CD8-positive, alpha-beta memory T cell (primary cell): ENCODE measurements around the gene TRAF2. TPM values are rescaled to one million over a fixed set of nuclear protein-coding genes. Genes with fewer than 3 reads are reported as not detected.
A peak's percentile ranks its signal among the peaks of the same experiment; 100 is the strongest.
"Not testable (repeated sequence)": the region's sequence is repeated elsewhere in the genome, so short reads cannot be mapped to it uniquely, and the experiment has no call there.

ENCODE experiments used
- CTCF ChIA-PET: fragments of 350-600 bp; sonication (Branson Sonifier 250); formaldehyde crosslinking; loops from one replicate; lab custom pipeline; 2021; ENCODE audit warnings: antibody characterized with exemption; lab: Charles Lee
- POLR2A ChIA-PET: fragments of 350-600 bp; sonication (Branson Sonifier 250); formaldehyde crosslinking; loops from one replicate; lab custom pipeline; 2021; ENCODE audit warnings: antibody characterized with exemption; lab: Charles Lee
- DNase-seq, 5 donors: peaks; one replicate each; pipeline versions ENCODE4 v3.0.0 to v3.0.0-alpha.2; 2020 to 2022; ENCODE audit warnings: mixed read lengths in 1 of 5
- H3K27ac ChIP-seq: one replicate; pipeline ENCODE4 v1.7.0; 2013; ENCODE audit warnings: low read depth, mild to moderate bottlenecking, low read length, moderate library complexity
- H3K27me3 ChIP-seq: 2 replicates; pipeline ENCODE4 v1.7.0; 2013; ENCODE audit warnings: low read length, mild to moderate bottlenecking; ENCODE audit not compliant: insufficient read depth, poor library complexity, severe bottlenecking
- H3K36me3 ChIP-seq: 2 replicates; pipeline ENCODE4 v1.7.0; 2013; ENCODE audit warnings: mild to moderate bottlenecking, low read length, moderate library complexity; ENCODE audit not compliant: insufficient read depth
- H3K4me1 ChIP-seq: 2 replicates; pipeline ENCODE4 v1.7.0; 2013; ENCODE audit warnings: mild to moderate bottlenecking, low read length, moderate library complexity; ENCODE audit not compliant: insufficient read depth
- H3K4me3 ChIP-seq: 2 replicates; pipeline ENCODE4 v1.7.0; 2013; ENCODE audit warnings: mild to moderate bottlenecking, low read length
- H3K9me3 ChIP-seq: 2 replicates; pipeline ENCODE4 v1.7.0; 2013; ENCODE audit warnings: mild to moderate bottlenecking, low read length
- H3K27ac Mint-ChIP-seq, 8 donors: one replicate each; pipeline ENCODE4 v1.8.0; 2020 to 2021; ENCODE audit warnings: mixed read lengths in 8 of 8, mild to moderate bottlenecking in 6 of 8, inconsistent platforms in 3 of 8, moderate library complexity in 3 of 8
- H3K27me3 Mint-ChIP-seq, 2 donors: one replicate each; pipeline ENCODE4 v1.8.0; 2020 to 2021; ENCODE audit warnings: mixed read lengths in 2 of 2, mild to moderate bottlenecking in 1 of 2, moderate library complexity in 1 of 2
- H3K36me3 Mint-ChIP-seq, 3 donors: one replicate each; pipeline ENCODE4 v1.8.0; 2020 to 2021; ENCODE audit warnings: mixed read lengths in 3 of 3, inconsistent platforms in 1 of 3, mild to moderate bottlenecking in 1 of 3
- H3K4me1 Mint-ChIP-seq, 3 donors: one replicate each; pipeline ENCODE4 v1.8.0; 2020 to 2021; ENCODE audit warnings: mixed read lengths in 3 of 3, inconsistent platforms in 1 of 3, mild to moderate bottlenecking in 1 of 3
- H3K4me3 Mint-ChIP-seq, 7 donors: one replicate each; pipeline ENCODE4 v1.8.0; 2020 to 2021; ENCODE audit warnings: mixed read lengths in 7 of 7, mild to moderate bottlenecking in 6 of 7, moderate library complexity in 4 of 7, inconsistent platforms in 2 of 7
- H3K9me3 Mint-ChIP-seq, 5 donors: one replicate each; pipeline ENCODE4 v1.8.0; 2020 to 2022; ENCODE audit warnings: mixed read lengths in 5 of 5, mild to moderate bottlenecking in 3 of 5, moderate library complexity in 2 of 5, inconsistent platforms in 1 of 5
- polyA plus RNA-seq: library from polyadenylated mRNA; unstranded; fragments of 300-500 nt; fragmentation: Illumina TruSeq; gene quantifications from one replicate; pipeline ENCODE4 v1.2.3, GENCODE V29; 2021
- total RNA-seq, 2 experiments: library from RNA; stranded (reverse); gene quantifications; one replicate each; pipeline ENCODE4 v1.2.3, GENCODE V29; 2021

Gene TRAF2
- total RNA-seq, result 10 to 100 TPM; 53.2 to 60.5 TPM
- polyA plus RNA-seq, result 23.1 TPM

DNA sequence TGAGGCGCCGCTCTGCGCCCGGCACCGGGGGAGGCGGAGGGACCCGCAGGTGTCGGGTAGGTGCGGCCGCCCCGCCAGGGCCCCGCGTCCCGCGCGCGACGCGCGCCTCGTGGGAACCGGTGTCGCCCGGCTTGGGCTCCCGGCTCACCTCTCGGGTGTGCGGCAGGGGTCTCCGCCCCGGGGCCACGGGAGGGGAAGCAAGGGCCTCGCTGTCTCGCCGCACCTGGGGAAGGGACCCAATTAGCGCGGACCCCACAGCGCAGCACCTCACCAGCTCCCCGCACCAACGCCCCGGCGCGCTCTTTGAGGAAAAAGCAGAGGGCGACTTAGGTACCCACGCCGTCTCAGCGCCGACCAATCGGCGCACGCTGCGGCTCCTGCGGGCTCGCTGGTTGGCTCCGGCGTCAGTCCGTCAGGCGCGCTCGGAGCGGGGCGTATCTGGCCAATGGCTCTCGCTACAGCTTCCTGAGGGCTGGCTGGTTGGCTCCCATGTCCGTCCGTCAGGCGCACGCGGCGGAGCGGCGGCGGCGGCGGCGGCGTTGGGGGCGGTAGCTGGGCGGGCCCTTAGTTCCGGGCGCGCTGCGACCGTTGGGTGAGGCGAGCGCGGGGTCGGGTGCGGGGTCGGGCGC lies at the start of gene TRAF2:
Gene TRAF2, plus strand, starts transcription at position 567 of the 629 bp plus-strand sequence. CDS start 12,225 bp downstream, outside the sequence.
- Mint-ChIP-seq H3K27me3 (no peaks in the 10 kb centered on the region), H3K9me3 (no peaks in the 10 kb centered on the region), H3K4me1 (peaks cover 26 to 64% (median 32%) of the 10 kb centered on the region in 3 donors), H3K27ac (peak within 1 kb of the TSS; percentile 83 to 99 (median 95)), H3K4me3 (peak within 1 kb of the TSS; percentile 84 to 94 (median 86)), H3K36me3 (peaks cover 0 to 14% (median 0%) of the 10 kb centered on the region in 3 donors)
- no peaks in the 10 kb centered on the region for H3K36me3 ChIP-seq
- POLR2A ChIA-PET, result interaction anchor here (0.6 to 1.7 kb wide), 8 partner anchors 16 to 355 kb away, joined by 3 to 10 read pairs (median 4); partner anchors contain the start of genes EDF1, FBXW5, MAN1B1 and TUBB4B
- H3K4me3 ChIP-seq, result peak within 1 kb of the TSS; percentile 75
- peak within 1 kb of the TSS; percentile 79 for H3K27ac ChIP-seq
- no peaks in the 10 kb centered on the region for H3K27me3 ChIP-seq
- DNase-seq, result peak; percentile 96 to 98 (median 96)
- CTCF ChIA-PET, result interaction anchor here (0.7 to 3.8 kb wide), 7 partner anchors 10 to 149 kb away, joined by 3 to 18 read pairs (median 4); partner anchors contain the start of genes AJM1, EDF1 and RABL6
- no peaks in the 10 kb centered on the region for H3K9me3 ChIP-seq
- H3K4me1 ChIP-seq, result peaks cover 41% of the 10 kb centered on the region

- POLR2A ChIA-PET, result no interaction called here
- H3K4me1 ChIP-seq, result peaks cover 8% of the 10 kb centered on the region
- H3K4me3 Mint-ChIP-seq, result no peak overlapping the region
- H3K4me3 ChIP-seq, result no peak overlapping the region
- H3K36me3 Mint-ChIP-seq, result peaks cover 0 to 27% (median 3%) of the 10 kb centered on the region in 3 donors
- no peaks in the 10 kb centered on the region for H3K27me3 Mint-ChIP-seq
- H3K27ac Mint-ChIP-seq, result no peak overlapping the region
- no peaks in the 10 kb centered on the region for H3K9me3 ChIP-seq
- no peaks in the 10 kb centered on the region for H3K36me3 ChIP-seq
- H3K9me3 Mint-ChIP-seq, result no peaks in the 10 kb centered on the region
- peaks cover 4 to 8% (median 7%) of the 10 kb centered on the region in 3 donors for H3K4me1 Mint-ChIP-seq
- no peaks in the 10 kb centered on the region for H3K27me3 ChIP-seq
- DNase-seq, result no peak
- H3K27ac ChIP-seq, result no peak overlapping the region
- CTCF ChIA-PET, result no interaction called here
Observed at GRCh38 chr9:136837146-136837855, 49.0 kb upstream of the TRAF2 start.

DNA sequence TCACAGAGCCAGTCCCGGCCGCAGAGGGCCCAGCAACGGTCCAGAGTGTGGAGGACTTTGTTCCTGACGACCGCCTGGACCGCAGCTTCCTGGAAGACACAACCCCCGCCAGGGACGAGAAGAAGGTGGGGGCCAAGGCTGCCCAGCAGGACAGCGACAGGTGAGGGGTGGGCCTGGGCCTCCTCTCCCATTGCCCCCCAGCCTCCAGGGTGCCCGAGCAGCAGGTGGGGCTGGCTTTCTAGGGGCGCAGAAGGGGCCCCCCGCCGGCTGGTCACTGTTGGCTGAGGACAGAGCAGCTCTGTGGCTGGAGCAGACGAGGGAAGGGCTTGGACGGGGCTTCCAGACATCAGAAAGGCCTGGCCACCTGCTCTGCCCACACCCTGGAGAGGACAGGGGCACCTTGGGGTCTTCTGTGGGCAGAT lies 48.4 kb upstream of the TRAF2 start:
- POLR2A ChIA-PET, H3K27me3 ChIP-seq, H3K9me3 Mint-ChIP-seq, DNase-seq, H3K4me1 ChIP-seq, H3K9me3 ChIP-seq, H3K36me3 ChIP-seq, H3K4me3 ChIP-seq, H3K27ac Mint-ChIP-seq, H3K27ac ChIP-seq, CTCF ChIA-PET, H3K27me3 Mint-ChIP-seq, H3K4me3 Mint-ChIP-seq: not testable (repeated sequence)
- H3K4me1 Mint-ChIP-seq, result peaks cover 4 to 10% (median 10%) of the 10 kb centered on the region in 3 donors
- H3K36me3 Mint-ChIP-seq, result peaks cover 0 to 24% (median 3%) of the 10 kb centered on the region in 3 donors

- Mint-ChIP-seq H3K4me1 (peaks cover 6 to 13% (median 13%) of the 10 kb centered on the region in 3 donors), H3K27me3 (peaks cover 2% of the 10 kb centered on the region in 2 donors), H3K4me3 (no peak overlapping the region), H3K27ac (no peak overlapping the region), H3K9me3 (no peaks in the 10 kb centered on the region), H3K36me3 (peaks cover 0 to 24% (median 3%) of the 10 kb centered on the region in 3 donors)
- Histone ChIP-seq H3K4me3 (no peak overlapping the region), H3K9me3 (no peaks in the 10 kb centered on the region), H3K4me1 (peaks cover 14% of the 10 kb centered on the region), H3K36me3 (no peaks in the 10 kb centered on the region), H3K27ac (no peak overlapping the region), H3K27me3 (no peaks in the 10 kb centered on the region)
- DNase-seq, result no peak
- POLR2A ChIA-PET, result no interaction called here
- CTCF ChIA-PET, result interaction anchor here (1.4 kb wide), 1 partner anchor 27 kb away, joined by 3 read pairs; no protein-coding TSS in a partner anchor
Observed at GRCh38 chr9:136838314-136839228, 47.7 kb upstream of the TRAF2 start.

DNA sequence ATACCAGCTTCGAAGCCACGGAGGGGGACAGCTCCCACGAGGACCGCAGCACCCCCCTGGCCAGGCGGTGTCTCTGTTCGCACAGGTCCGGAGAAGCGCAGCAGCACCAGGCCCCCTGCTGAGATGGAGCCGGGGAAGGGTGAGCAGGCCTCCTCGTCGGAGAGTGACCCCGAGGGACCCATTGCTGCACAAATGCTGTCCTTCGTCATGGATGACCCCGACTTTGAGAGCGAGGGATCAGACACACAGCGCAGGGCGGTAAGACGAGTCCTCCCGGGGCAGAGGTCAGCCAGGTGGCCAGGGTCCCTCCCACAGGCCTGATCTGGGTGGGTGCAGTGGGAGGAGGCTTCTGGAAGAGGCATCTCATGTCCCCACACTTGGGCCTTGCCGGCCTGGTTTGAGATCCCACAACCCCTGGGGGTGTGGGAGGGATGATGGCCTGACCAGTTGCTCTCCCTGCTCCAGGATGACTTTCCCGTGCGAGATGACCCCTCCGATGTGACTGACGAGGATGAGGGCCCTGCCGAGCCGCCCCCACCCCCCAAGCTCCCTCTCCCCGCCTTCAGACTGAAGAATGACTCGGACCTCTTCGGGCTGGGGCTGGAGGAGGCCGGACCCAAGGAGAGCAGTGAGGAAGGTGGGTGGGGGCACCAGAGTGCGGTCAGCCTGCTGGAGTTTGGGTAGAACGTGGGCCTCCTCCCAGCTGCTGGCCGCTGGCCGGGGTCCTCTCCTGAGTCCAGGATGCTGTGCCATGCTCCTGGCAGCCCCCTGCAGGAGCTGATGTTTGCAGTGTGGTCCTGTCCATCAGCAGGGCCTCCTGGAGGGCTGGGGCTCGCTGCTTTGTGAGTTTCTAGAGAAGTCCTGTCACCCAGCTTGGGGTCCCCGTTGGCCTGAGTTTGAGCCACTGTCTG lies 46.8 kb upstream of the TRAF2 start:
- peaks cover 0 to 18% (median 0%) of the 10 kb centered on the region in 3 donors for H3K36me3 Mint-ChIP-seq
- peaks cover 3 to 6% of the 10 kb centered on the region in 2 donors for H3K27me3 Mint-ChIP-seq
- Histone ChIP-seq H3K36me3 (no peaks in the 10 kb centered on the region), H3K9me3 (no peaks in the 10 kb centered on the region), H3K4me1 (peaks cover 14% of the 10 kb centered on the region), H3K27ac (no peak overlapping the region), H3K27me3 (no peaks in the 10 kb centered on the region), H3K4me3 (no peak overlapping the region)
- peaks cover 8 to 17% (median 12%) of the 10 kb centered on the region in 3 donors for H3K4me1 Mint-ChIP-seq
- POLR2A ChIA-PET, result no interaction called here
- DNase-seq, result no peak
- H3K9me3 Mint-ChIP-seq, result no peaks in the 10 kb centered on the region
- H3K27ac Mint-ChIP-seq, result peak overlapping the region in 2 of 8 donors; percentile 27 to 48
- H3K4me3 Mint-ChIP-seq, result peak overlapping the region in 3 of 7 donors; percentile 20 to 72 (median 59)
- CTCF ChIA-PET, result interaction anchor here (1.0 to 1.4 kb wide), 3 partner anchors 28 to 195 kb away, joined by 3 read pairs; no protein-coding TSS in a partner anchor

DNA sequence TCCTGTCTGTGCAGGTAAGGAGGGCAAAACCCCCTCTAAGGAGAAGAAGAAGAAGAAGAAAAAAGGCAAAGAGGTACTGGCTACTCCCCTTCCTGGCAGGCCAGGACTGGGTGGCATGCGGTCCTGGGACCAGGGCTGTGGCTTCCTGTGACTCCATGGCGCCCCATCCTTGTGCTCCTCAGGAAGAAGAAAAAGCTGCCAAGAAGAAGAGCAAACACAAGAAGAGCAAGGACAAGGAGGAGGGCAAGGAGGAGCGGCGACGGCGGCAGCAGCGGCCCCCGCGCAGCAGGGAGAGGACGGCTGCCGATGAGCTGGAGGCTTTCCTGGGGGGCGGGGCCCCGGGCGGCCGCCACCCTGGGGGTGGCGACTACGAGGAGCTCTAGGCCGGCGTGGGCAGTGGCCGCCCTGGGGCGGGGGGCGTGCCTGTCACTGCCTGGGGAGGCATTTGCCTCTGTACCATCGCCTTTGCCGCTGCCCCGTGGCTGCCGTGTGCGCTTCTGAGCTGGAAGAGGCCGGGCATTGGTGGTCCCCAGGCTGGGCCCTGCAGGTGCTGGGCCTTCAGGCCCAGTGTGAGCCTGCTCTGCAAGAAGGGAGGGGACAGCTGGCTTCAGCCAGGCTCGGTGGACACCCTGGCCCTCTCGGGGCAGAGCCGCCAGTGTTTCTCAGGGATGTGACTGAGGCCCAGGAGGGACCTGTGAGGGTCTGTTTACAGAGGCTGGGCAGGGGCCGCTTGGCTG lies 46.0 kb upstream of the TRAF2 start:
- CTCF ChIA-PET, result interaction anchor here (1.0 to 1.2 kb wide), 3 partner anchors 48 to 194 kb away, joined by 3 read pairs; no protein-coding TSS in a partner anchor
- Mint-ChIP-seq H3K36me3 (peaks cover 0 to 18% (median 0%) of the 10 kb centered on the region in 3 donors), H3K9me3 (no peaks in the 10 kb centered on the region), H3K4me1 (peaks cover 8 to 17% (median 12%) of the 10 kb centered on the region in 3 donors), H3K4me3 (peak overlapping the region in 4 of 7 donors; percentile 20 to 88 (median 66)), H3K27me3 (peaks cover 3 to 9% of the 10 kb centered on the region in 2 donors), H3K27ac (peak overlapping the region in 2 of 8 donors; percentile 27 to 69)
- Histone ChIP-seq H3K9me3 (no peaks in the 10 kb centered on the region), H3K4me1 (peaks cover 14% of the 10 kb centered on the region), H3K4me3 (no peak overlapping the region), H3K36me3 (no peaks in the 10 kb centered on the region), H3K27me3 (no peaks in the 10 kb centered on the region), H3K27ac (no peak overlapping the region)
- no peak for DNase-seq
- POLR2A ChIA-PET, result no interaction called here
